PC-9 (cell line): ENCODE results near the gene PTPRD.

Experiments
- CTCF ChIP-seq: fragments of 200-600 bp; sonication (generic); conservative IDR thresholded peaks from 2 replicates; pipeline ENCODE4 v1.6.1; 2017; ENCODE audit warnings: mixed run types, antibody characterized with exemption, mild to moderate bottlenecking, moderate library complexity
- EZH2 ChIP-seq: fragments of 200-600 bp; sonication (generic); IDR thresholded peaks from 2 replicates; pipeline ENCODE4 v1.8.0; 2017; ENCODE audit warnings: antibody characterized with exemption, low read depth

GRCh38 chr9:9045572-9045971 lies 1567.2 kb downstream of the PTPRD start:
- no peak for TF ChIP-seq CTCF
- TF ChIP-seq EZH2, result no peak
